Gastrocnemius medialis (tissue), 4 donors: ENCODE measurements around the gene OBSCN.
"Not testable (repeated sequence)": the region's sequence is repeated elsewhere in the genome, so short reads cannot be mapped to it uniquely, and the experiment has no call there.

Experiments
- POLR2A ChIP-seq, 2 donors: fragments of 450-650 bp; IDR thresholded peaks; one replicate each; pipeline ENCODE4 v1.6.1; 2017; ENCODE audit warnings: antibody characterized with exemption in 2 of 2, mild to moderate bottlenecking in 2 of 2, moderate library complexity in 2 of 2
- TF ChIP-seq, protein P1 (sequence below), 5 experiments: fragments of 450-650 bp in 3 of 5; fragments of 200-600 bp in 2 of 5; sonication (generic) in 2 of 5; IDR thresholded peaks in 4 of 5; conservative IDR thresholded peaks in 1 of 5; 1 replicate in 4 of 5; 2 replicates in 1 of 5; pipeline ENCODE4 v1.5.1; 2016 to 2019; ENCODE audit warnings: antibody characterized with exemption in 5 of 5, mild to moderate bottlenecking in 3 of 5, moderate library complexity in 3 of 5

DNA sequence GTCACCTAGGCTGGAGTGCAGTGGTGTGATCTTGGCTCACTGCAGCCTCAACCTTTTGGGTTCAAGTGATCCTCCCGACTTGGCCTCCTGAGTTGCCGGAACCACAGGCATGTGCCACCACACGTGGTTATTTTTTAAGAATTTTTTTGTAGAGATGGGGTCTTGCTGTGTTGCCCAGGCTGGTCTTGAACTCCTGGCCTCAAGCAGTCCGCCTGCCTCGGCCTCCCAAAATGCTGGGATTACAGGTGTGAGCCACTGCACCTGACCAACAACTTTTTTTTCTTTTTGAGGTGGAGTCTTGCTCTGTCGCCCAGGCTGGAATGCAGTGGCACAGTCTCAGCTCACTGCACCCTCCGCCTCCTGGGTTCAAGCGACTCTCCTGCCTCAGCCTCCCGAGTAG lies 13.3 kb downstream of the OBSCN start:
- TF ChIP-seq, protein P1, sequence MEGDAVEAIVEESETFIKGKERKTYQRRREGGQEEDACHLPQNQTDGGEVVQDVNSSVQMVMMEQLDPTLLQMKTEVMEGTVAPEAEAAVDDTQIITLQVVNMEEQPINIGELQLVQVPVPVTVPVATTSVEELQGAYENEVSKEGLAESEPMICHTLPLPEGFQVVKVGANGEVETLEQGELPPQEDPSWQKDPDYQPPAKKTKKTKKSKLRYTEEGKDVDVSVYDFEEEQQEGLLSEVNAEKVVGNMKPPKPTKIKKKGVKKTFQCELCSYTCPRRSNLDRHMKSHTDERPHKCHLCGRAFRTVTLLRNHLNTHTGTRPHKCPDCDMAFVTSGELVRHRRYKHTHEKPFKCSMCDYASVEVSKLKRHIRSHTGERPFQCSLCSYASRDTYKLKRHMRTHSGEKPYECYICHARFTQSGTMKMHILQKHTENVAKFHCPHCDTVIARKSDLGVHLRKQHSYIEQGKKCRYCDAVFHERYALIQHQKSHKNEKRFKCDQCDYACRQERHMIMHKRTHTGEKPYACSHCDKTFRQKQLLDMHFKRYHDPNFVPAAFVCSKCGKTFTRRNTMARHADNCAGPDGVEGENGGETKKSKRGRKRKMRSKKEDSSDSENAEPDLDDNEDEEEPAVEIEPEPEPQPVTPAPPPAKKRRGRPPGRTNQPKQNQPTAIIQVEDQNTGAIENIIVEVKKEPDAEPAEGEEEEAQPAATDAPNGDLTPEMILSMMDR (IDR thresholded peaks at IDR 0.05 in 4 of 5, conservative IDR thresholded peaks at IDR 0.05 in 1 of 5): not testable (repeated sequence)
- TF ChIP-seq POLR2A (IDR thresholded peaks at IDR 0.05): not testable (repeated sequence)
